Measurements from ENCODE around the gene UHRF1.
"Not testable (repeated sequence)": the region's sequence is repeated elsewhere in the genome, so short reads cannot be mapped to it uniquely, and the experiment has no call there.

UHRF1 gene

GRCh38 chr19:4900879-4901278 is 8.4 kb upstream of the UHRF1 start:
- not testable (repeated sequence) for DNase-seq

GRCh38 chr19:4902796-4903195 is 6.5 kb upstream of the UHRF1 start, which contains the start of gene ARRDC5:
Gene ARRDC5 (minus strand): TSS chr19:4902896. CDS start chr19:4902825, 71 bp downstream.
- no peak for DNase-seq

GRCh38 chr19:4904481-4904880 is 4.8 kb upstream of the UHRF1 start:
- DNase-seq, result no peak

GRCh38 chr19:4906963-4907362 is 2.3 kb upstream of the UHRF1 start:
- no peak for DNase-seq

GRCh38 chr19:4908360-4908759 is 941 bp upstream of the UHRF1 start:
- no peak for DNase-seq

GRCh38 chr19:4908781-4909155 is 533 bp upstream of the UHRF1 start:
- DNase-seq, result no peak

GRCh38 chr19:4909897-4910593 is 744 bp downstream of the UHRF1 start:
- DNase-seq, result peak; percentile 90

- no peak for DNase-seq
Measured at GRCh38 chr19:4910594-4911281, 1.4 kb downstream of the UHRF1 start.

- DNase-seq, result no peak
Measured at GRCh38 chr19:4911314-4911713, 2.0 kb downstream of the UHRF1 start.

- peak; percentile 61 for DNase-seq
Measured at GRCh38 chr19:4911786-4912672, 2.7 kb downstream of the UHRF1 start.

GRCh38 chr19:4913996-4914735 is 4.9 kb downstream of the UHRF1 start:
- DNase-seq, result peak; percentile 14

- DNase-seq, result peak; percentile 63
Measured at GRCh38 chr19:4914736-4915501, 5.6 kb downstream of the UHRF1 start.

GRCh38 chr19:4916292-4917082 is 7.2 kb downstream of the UHRF1 start:
- DNase-seq, result peak; percentile 31

GRCh38 chr19:4922530-4923275 is 13.4 kb downstream of the UHRF1 start:
- DNase-seq, result no peak

- no peak for DNase-seq
Measured at GRCh38 chr19:4923276-4923747, 14.0 kb downstream of the UHRF1 start.

- no peak for DNase-seq
Measured at GRCh38 chr19:4929186-4929585, 19.9 kb downstream of the UHRF1 start.

- no peak for DNase-seq
Measured at GRCh38 chr19:4930664-4931063, 21.4 kb downstream of the UHRF1 start.

- DNase-seq, result no peak
Measured at GRCh38 chr19:4932711-4933110, 23.4 kb downstream of the UHRF1 start.

GRCh38 chr19:4933528-4933927 is 24.2 kb downstream of the UHRF1 start:
- no peak for DNase-seq

GRCh38 chr19:4935444-4935843 is 26.1 kb downstream of the UHRF1 start:
- DNase-seq, result no peak

Measured in central memory CD4-positive, alpha-beta T cell (primary cell).